HepG2 (cell line): Measurements from ENCODE around the gene SRC. TPM values are rescaled to one million over a fixed set of nuclear protein-coding genes. Genes with fewer than 3 reads are reported as not detected.

Experiments
- DR1 ChIP-seq: sonication (generic); formaldehyde crosslinking; IDR thresholded peaks from 2 replicates; pipeline ENCODE4 v1.8.0; 2021; ENCODE audit warnings: mild to moderate bottlenecking, missing genetic modification reagents, inconsistent platforms
- GABPA ChIP-seq, 2 experiments: IDR thresholded peaks; 2 replicates each; pipeline ENCODE4 v1.6.1; 2011 to 2016; ENCODE audit warnings: low read depth in 2 of 2, low read length in 1 of 2, missing biosample characterization in 1 of 2, missing genetic modification characterization in 1 of 2
- HOXD1 ChIP-seq: sonication (generic); formaldehyde crosslinking; IDR thresholded peaks from 2 replicates; pipeline ENCODE4 v1.5.0; 2020; ENCODE audit warnings: missing genetic modification reagents
- KLF11 ChIP-seq: IDR thresholded peaks from 2 replicates; pipeline ENCODE4 v1.6.1; 2016; ENCODE audit warnings: missing compliant biosample characterization
- KLF6 ChIP-seq: IDR thresholded peaks from 2 replicates; pipeline ENCODE4 v1.8.0; 2016; ENCODE audit warnings: missing biosample characterization, missing genetic modification reagents
- MIXL1 ChIP-seq: IDR thresholded peaks from 2 replicates; pipeline ENCODE4 v1.6.1; 2016
- RBM39 ChIP-seq: fragments of 200-400 bp; formaldehyde crosslinking; IDR thresholded peaks from one replicate; pipeline ENCODE4 v1.6.1; 2018; ENCODE audit warnings: antibody characterized with exemption, mild to moderate bottlenecking, low read depth, low read length; ENCODE audit not compliant: poor library complexity, severe bottlenecking
- SRY ChIP-seq: sonication (generic); formaldehyde crosslinking; IDR thresholded peaks from 2 replicates; pipeline ENCODE4 v1.8.0; 2022; ENCODE audit warnings: mild to moderate bottlenecking, missing genetic modification reagents
- TBX2 ChIP-seq: sonication (generic); formaldehyde crosslinking; IDR thresholded peaks from 2 replicates; pipeline ENCODE4 v1.5.0; 2020; ENCODE audit warnings: missing genetic modification reagents, mild to moderate bottlenecking, borderline replicate concordance
- TCF7 ChIP-seq: sonication (generic); IDR thresholded peaks from 2 replicates; pipeline ENCODE4 v1.6.1; 2016; ENCODE audit warnings: antibody characterized with exemption, low read depth
- ZBTB44 ChIP-seq: sonication (generic); formaldehyde crosslinking; IDR thresholded peaks from 2 replicates; pipeline ENCODE4 v1.4.0; 2020; ENCODE audit warnings: missing genetic modification reagents
- ZNF274 ChIP-seq: sonication (generic); formaldehyde crosslinking; IDR thresholded peaks from 2 replicates; pipeline ENCODE4 v1.5.1; 2020; ENCODE audit warnings: mild to moderate bottlenecking, missing genetic modification reagents
- ZNF280D ChIP-seq: sonication (generic); formaldehyde crosslinking; IDR thresholded peaks from 2 replicates; pipeline ENCODE4 v1.5.1; 2020; ENCODE audit warnings: mild to moderate bottlenecking, missing genetic modification reagents
- ZNF567 ChIP-seq: sonication (generic); formaldehyde crosslinking; IDR thresholded peaks from 2 replicates; pipeline ENCODE4 v1.8.1; 2023; ENCODE audit warnings: mild to moderate bottlenecking, missing genetic modification reagents, borderline replicate concordance
- ZNF569 ChIP-seq: sonication (generic); formaldehyde crosslinking; IDR thresholded peaks from 2 replicates; pipeline ENCODE4 v1.5.0; 2020; ENCODE audit warnings: mild to moderate bottlenecking, missing genetic modification reagents, moderate library complexity, borderline replicate concordance
- ZNF75D ChIP-seq: sonication (generic); formaldehyde crosslinking; IDR thresholded peaks from 2 replicates; pipeline ENCODE4 v1.8.1; 2023; ENCODE audit warnings: missing genetic modification reagents, mild to moderate bottlenecking, borderline replicate concordance
- polyA plus RNA-seq, 8 experiments: library from polyadenylated mRNA; depleted of rRNA in 3 of 8; stranded (reverse) in 7 of 8; unstranded in 1 of 8; fragments of >200 nt; fragmentation: Illumina TruSeq in 4 of 8; extraction: Trizol in 4 of 8; gene quantifications; 2 replicates each; pipeline versions ENCODE4 v1.2.1 to v1.2.3, GENCODE V29; 2011 to 2016; ENCODE audit warnings: low read depth in 4 of 8, missing spikeins in 1 of 8, mixed read lengths in 1 of 8; ENCODE audit not compliant: insufficient read depth in 1 of 8
- total RNA-seq, 5 experiments: library from RNA; depleted of rRNA; stranded (reverse); fragments of >200 nt; fragmentation: Illumina TruSeq; extraction: Trizol; gene quantifications; 2 replicates each; pipeline ENCODE4 v1.2.3, GENCODE V29; 2016; ENCODE audit warnings: low read depth in 1 of 5
- TF ChIP-seq, protein P1 (sequence below), 2 experiments: sonication (generic) in 1 of 2; formaldehyde crosslinking in 1 of 2; IDR thresholded peaks; 2 replicates each; pipeline versions ENCODE4 v1.4.0 to v1.6.1; 2016 to 2020; ENCODE audit warnings: borderline replicate concordance in 1 of 2, low read depth in 1 of 2, mild to moderate bottlenecking in 1 of 2, missing genetic modification reagents in 1 of 2
- TF ChIP-seq, protein P2 (sequence below): sonication (generic); formaldehyde crosslinking; IDR thresholded peaks from 2 replicates; pipeline ENCODE4 v1.5.0; 2020; ENCODE audit warnings: missing genetic modification reagents, mild to moderate bottlenecking, borderline replicate concordance

Gene SRC
- total and polyA plus RNA-seq, 2 of the 13 experiments (the other 11 are each of a cell fraction or from before 2014, with no cell fraction given): 54.7 to 192 TPM

DNA sequence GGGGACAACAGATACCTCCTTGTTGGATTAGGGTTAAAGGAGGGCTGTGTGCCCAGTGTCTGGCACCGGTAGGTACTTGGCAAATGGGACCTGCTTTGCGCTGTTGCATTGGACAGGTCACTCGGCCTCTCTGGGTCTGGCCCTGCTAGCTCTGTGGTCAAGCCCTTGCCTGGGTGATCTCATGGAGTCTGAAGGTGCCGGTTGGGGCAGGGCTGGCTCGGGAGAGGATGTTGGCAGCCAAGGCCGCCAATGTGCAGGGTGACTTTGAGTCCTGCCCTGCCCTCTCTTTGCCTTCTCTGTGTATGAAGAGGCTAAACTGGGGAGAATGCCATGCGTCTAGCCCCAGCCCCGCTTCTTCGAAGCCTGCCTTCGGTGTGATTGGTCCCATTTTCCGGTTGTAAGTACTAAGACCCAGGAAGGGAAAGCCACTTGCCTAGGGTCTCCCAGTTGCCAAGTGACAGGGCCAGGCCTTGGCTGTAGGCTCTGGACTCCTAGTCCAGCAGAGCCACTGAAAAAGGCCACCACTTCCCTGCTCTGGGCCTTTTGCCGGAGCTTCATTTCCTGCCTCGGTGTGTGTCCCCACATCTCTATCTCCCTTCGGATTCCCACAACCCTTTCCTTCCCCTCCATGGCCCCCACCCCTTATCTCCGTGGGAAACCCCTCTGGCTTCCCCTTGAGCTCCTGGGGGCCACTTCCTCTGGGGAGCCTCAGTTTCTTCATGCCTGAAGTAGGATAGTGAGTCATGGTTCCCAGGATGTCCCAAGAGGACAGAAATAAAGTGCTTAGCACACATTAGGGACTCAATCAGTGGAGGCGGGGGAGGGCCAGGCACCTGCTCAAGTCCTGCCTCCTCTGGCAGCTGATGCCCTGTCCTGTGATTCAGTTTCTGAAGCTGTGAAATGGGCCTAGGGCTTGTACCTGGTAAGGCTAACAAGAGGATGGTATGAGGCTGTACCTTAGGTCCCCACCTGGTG, 3.9 kb downstream of the SRC start (continued):
- no peak for TF ChIP-seq KLF11 (CRISPR knock-in tag)
- no peak for TF ChIP-seq SRY (CRISPR knock-in tag)
- TF ChIP-seq ZNF569 (CRISPR knock-in tag): no peak
- TF ChIP-seq, protein P1, sequence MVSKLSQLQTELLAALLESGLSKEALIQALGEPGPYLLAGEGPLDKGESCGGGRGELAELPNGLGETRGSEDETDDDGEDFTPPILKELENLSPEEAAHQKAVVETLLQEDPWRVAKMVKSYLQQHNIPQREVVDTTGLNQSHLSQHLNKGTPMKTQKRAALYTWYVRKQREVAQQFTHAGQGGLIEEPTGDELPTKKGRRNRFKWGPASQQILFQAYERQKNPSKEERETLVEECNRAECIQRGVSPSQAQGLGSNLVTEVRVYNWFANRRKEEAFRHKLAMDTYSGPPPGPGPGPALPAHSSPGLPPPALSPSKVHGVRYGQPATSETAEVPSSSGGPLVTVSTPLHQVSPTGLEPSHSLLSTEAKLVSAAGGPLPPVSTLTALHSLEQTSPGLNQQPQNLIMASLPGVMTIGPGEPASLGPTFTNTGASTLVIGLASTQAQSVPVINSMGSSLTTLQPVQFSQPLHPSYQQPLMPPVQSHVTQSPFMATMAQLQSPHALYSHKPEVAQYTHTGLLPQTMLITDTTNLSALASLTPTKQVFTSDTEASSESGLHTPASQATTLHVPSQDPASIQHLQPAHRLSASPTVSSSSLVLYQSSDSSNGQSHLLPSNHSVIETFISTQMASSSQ (IDR thresholded peaks at IDR 0.05; ENCODE audit: low read depth): no peak
- TF ChIP-seq, protein P1 (CRISPR knock-in tag; IDR thresholded peaks at IDR 0.05; ENCODE audit: borderline replicate concordance): no peak
- TF ChIP-seq ZBTB44 (CRISPR knock-in tag): no peak
- TF ChIP-seq ZNF567 (CRISPR knock-in tag): no peak
- TF ChIP-seq ZNF274 (CRISPR knock-in tag): no peak
- TF ChIP-seq KLF6 (CRISPR knock-in tag): 0 out of 2 replicates have a peak, but pooled peaks have one; percentile 8
- TF ChIP-seq, protein P2, sequence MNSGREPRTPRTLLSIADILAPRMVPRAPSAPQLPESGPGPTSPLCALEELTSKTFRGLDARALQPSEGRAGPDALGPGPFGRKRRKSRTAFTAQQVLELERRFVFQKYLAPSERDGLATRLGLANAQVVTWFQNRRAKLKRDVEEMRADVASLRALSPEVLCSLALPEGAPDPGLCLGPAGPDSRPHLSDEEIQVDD (CRISPR knock-in tag): no peak
- no peak for TF ChIP-seq TCF7
- TF ChIP-seq ZNF280D (CRISPR knock-in tag): no peak
- no peak for TF ChIP-seq HOXD1 (CRISPR knock-in tag)
- TF ChIP-seq ZNF75D: no peak
- no peak for TF ChIP-seq RBM39
- 0 out of 2 replicates have a peak, but pooled peaks have one; percentile 20 for TF ChIP-seq TBX2 (CRISPR knock-in tag)
- no peak for TF ChIP-seq MIXL1 (CRISPR knock-in tag)
- no peak for TF ChIP-seq DR1 (CRISPR knock-in tag)
- TF ChIP-seq GABPA (IDR thresholded peaks at IDR 0.05; ENCODE audit: low read depth, low read length): no peak
- no peak for TF ChIP-seq GABPA (CRISPR knock-in tag; IDR thresholded peaks at IDR 0.05; ENCODE audit: low read depth)
